GM21576 (cell line): ENCODE results near the gene SHC4.
"Not testable (repeated sequence)": the region's sequence is repeated elsewhere in the genome, so short reads cannot be mapped to it uniquely, and the experiment has no call there.

Source experiments
- ATAC-seq: cut with Tn5 transposase; IDR thresholded peaks from one replicate; pipeline ENCODE4 v1.9.1; 2021; ENCODE audit warnings: mild to moderate bottlenecking, moderate library complexity; ENCODE audit not compliant: unreplicated experiment

Gene SHC4

GRCh38 chr15:48855501-48856440 is 107.9 kb downstream of the SHC4 start:
- no peak for ATAC-seq

GRCh38 chr15:48854434-48854833 is 109.3 kb downstream of the SHC4 start:
- ATAC-seq: not testable (repeated sequence)

GRCh38 chr15:48851956-48852355 is 111.8 kb downstream of the SHC4 start:
- ATAC-seq: no peak

GRCh38 chr15:48850648-48851047 is 113.1 kb downstream of the SHC4 start:
- ATAC-seq: no peak

- no peak for ATAC-seq
Observed at GRCh38 chr15:48845123-48845522, 118.6 kb downstream of the SHC4 start.

GRCh38 chr15:48842501-48842900 is 121.2 kb downstream of the SHC4 start:
- ATAC-seq: no peak

- no peak for ATAC-seq
Observed at GRCh38 chr15:48834756-48835155, 129.0 kb downstream of the SHC4 start.

GRCh38 chr15:48833526-48834239 is 130.0 kb downstream of the SHC4 start:
- no peak for ATAC-seq

- ATAC-seq: no peak
Observed at GRCh38 chr15:48832648-48833047, 131.1 kb downstream of the SHC4 start.

- ATAC-seq: no peak
Observed at GRCh38 chr15:48828906-48829305, 134.8 kb downstream of the SHC4 start.

- ATAC-seq: no peak
Observed at GRCh38 chr15:48828471-48828870, 135.2 kb downstream of the SHC4 start.

- no peak for ATAC-seq
Observed at GRCh38 chr15:48825075-48825474, 138.6 kb downstream of the SHC4 start.

GRCh38 chr15:48823706-48824105 is 140.0 kb downstream of the SHC4 start:
- no peak for ATAC-seq

- ATAC-seq: no peak
Observed at GRCh38 chr15:48823237-48823636, 140.5 kb downstream of the SHC4 start.

- no peak for ATAC-seq
Observed at GRCh38 chr15:48814286-48814685, 149.4 kb downstream of the SHC4 start.

GRCh38 chr15:48811325-48811958 is 152.3 kb downstream of the SHC4 start:
- no peak for ATAC-seq

GRCh38 chr15:48810414-48811324 is 153.1 kb downstream of the SHC4 start, which contains the start of gene CEP152:
TSS of gene CEP152 (minus strand) at chr15:48811069. CDS start at chr15:48805649, 5,420 bp downstream.
- ATAC-seq: peak; percentile 98

- ATAC-seq: no peak
Observed at GRCh38 chr15:48806151-48806550, 157.6 kb downstream of the SHC4 start.

GRCh38 chr15:48805591-48805990 is 158.1 kb downstream of the SHC4 start:
- ATAC-seq: no peak

GRCh38 chr15:48803877-48804276 is 159.8 kb downstream of the SHC4 start:
- ATAC-seq: no peak
